Right kidney (tissue), 9 donors: ENCODE data around the gene ZNF683.
"Not testable (repeated sequence)": the region's sequence is repeated elsewhere in the genome, so short reads cannot be mapped to it uniquely, and the experiment has no call there.

ENCODE experiments used
- DNase-seq: peaks from one replicate; pipeline ENCODE4 v3.0.0-alpha.2; 2016
- long read RNA-seq, 8 donors: transcript quantifications; one replicate each; lab custom pipeline, GENCODE V29; 2026

Gene ZNF683
- long read RNA-seq, donor 1, result 0 reads
- long read RNA-seq, donor 2, result 0 reads
- long read RNA-seq, donor 3, result 0 reads
- long read RNA-seq, donor 4, result 0 reads
- long read RNA-seq, donor 5, result 0 reads
- long read RNA-seq, donor 6, result 0 reads
- long read RNA-seq, donor 7, result 0 reads
- long read RNA-seq, donor 8, result 0 reads

- not testable (repeated sequence) for DNase-seq
Observed at GRCh38 chr1:26372611-26373010, at the start of gene ZNF683. Gene ZNF683, minus strand, starts transcription at chr1:26372750. Its CDS starts 4,179 bp downstream, at chr1:26368571.

- DNase-seq, result no peak
Observed at GRCh38 chr1:26419494-26419893, 46.9 kb upstream of the ZNF683 start.

- DNase-seq, result no peak
Observed at GRCh38 chr1:26418865-26419349, 46.4 kb upstream of the ZNF683 start.

GRCh38 chr1:26417111-26417759 is 44.7 kb upstream of the ZNF683 start:
- DNase-seq, result peak; percentile 25

GRCh38 chr1:26413031-26413430 is 40.5 kb upstream of the ZNF683 start:
- DNase-seq, result no peak

GRCh38 chr1:26412180-26412840 is 39.8 kb upstream of the ZNF683 start:
- no peak for DNase-seq

- DNase-seq, result no peak
Observed at GRCh38 chr1:26411624-26412074, 39.1 kb upstream of the ZNF683 start.

GRCh38 chr1:26410706-26411623 is 38.4 kb upstream of the ZNF683 start, which contains the start of gene LIN28A:
Gene LIN28A, plus strand, starts transcription at chr1:26410817. Its CDS starts 75 bp downstream, at chr1:26410892.
- DNase-seq, result no peak

GRCh38 chr1:26409191-26409807 is 36.7 kb upstream of the ZNF683 start:
- DNase-seq, result no peak

- peak; percentile 72 for DNase-seq
Observed at GRCh38 chr1:26408604-26409003, 36.1 kb upstream of the ZNF683 start.

- DNase-seq, result no peak
Observed at GRCh38 chr1:26405281-26405915, 32.8 kb upstream of the ZNF683 start.

- DNase-seq, result no peak
Observed at GRCh38 chr1:26404641-26405040, 32.1 kb upstream of the ZNF683 start.

GRCh38 chr1:26403656-26404055 is 31.1 kb upstream of the ZNF683 start:
- DNase-seq, result no peak

- no peak for DNase-seq
Observed at GRCh38 chr1:26401891-26402290, 29.3 kb upstream of the ZNF683 start.

- DNase-seq, result no peak
Observed at GRCh38 chr1:26399034-26399433, 26.5 kb upstream of the ZNF683 start.

- no peak for DNase-seq
Observed at GRCh38 chr1:26395754-26396153, 23.2 kb upstream of the ZNF683 start.

GRCh38 chr1:26391450-26391849 is 18.9 kb upstream of the ZNF683 start:
- no peak for DNase-seq

- DNase-seq, result no peak
Observed at GRCh38 chr1:26389604-26390247, 17.2 kb upstream of the ZNF683 start.

- no peak for DNase-seq
Observed at GRCh38 chr1:26388791-26389445, 16.4 kb upstream of the ZNF683 start.

GRCh38 chr1:26387447-26387846 is 14.9 kb upstream of the ZNF683 start:
- DNase-seq, result no peak
